CD14-positive monocyte (primary cell): ENCODE results near the gene CTNND2. TPM values are rescaled to one million over a fixed set of nuclear protein-coding genes. Genes with fewer than 3 reads are reported as not detected.

ENCODE experiments used
- DNase-seq, 3 donors: peaks; one replicate each; pipeline ENCODE4 v3.0.0-alpha.2; 2011 to 2022
- H2AFZ ChIP-seq: 2 replicates; pipeline ENCODE4 v1.6.0; 2012; ENCODE audit warnings: mild to moderate bottlenecking, low read depth, low read length, inconsistent platforms; ENCODE audit not compliant: insufficient read depth, poor library complexity, severe bottlenecking
- H3K27ac ChIP-seq, 2 donors: 1 replicate in 1 of 2; 2 replicates in 1 of 2; pipeline ENCODE4 v1.5.1; 2012 to 2013; ENCODE audit warnings: low read length in 2 of 2, control low read depth in 1 of 2, inconsistent platforms in 1 of 2, low read depth in 1 of 2, mild to moderate bottlenecking in 1 of 2
- H3K27me3 ChIP-seq, 2 donors: one replicate each; pipeline versions ENCODE4 v1.6.0 to v1.6.1; 2011 to 2013; ENCODE audit warnings: low read length in 2 of 2; ENCODE audit not compliant: control insufficient read depth in 2 of 2, insufficient read depth in 2 of 2
- H3K36me3 ChIP-seq, 2 donors: replicated peaks in 1 of 2; 1 replicate in 1 of 2; 2 replicates in 1 of 2; pipeline versions ENCODE4 v1.5.1 to v1.6.1; 2012 to 2013; ENCODE audit warnings: low read length in 2 of 2, control low read depth in 1 of 2, inconsistent platforms in 1 of 2, mild to moderate bottlenecking in 1 of 2; ENCODE audit not compliant: insufficient read depth in 2 of 2, control insufficient read depth in 1 of 2
- H3K4me1 ChIP-seq, 2 donors: 1 replicate in 1 of 2; 2 replicates in 1 of 2; pipeline versions ENCODE4 v1.5.1 to v1.6.1; 2012 to 2013; ENCODE audit warnings: low read length in 2 of 2, control low read depth in 1 of 2, inconsistent platforms in 1 of 2, mild to moderate bottlenecking in 1 of 2, moderate library complexity in 1 of 2; ENCODE audit not compliant: insufficient read depth in 2 of 2, control insufficient read depth in 1 of 2
- H3K4me2 ChIP-seq: replicated peaks from 2 replicates; pipeline ENCODE3; 2012; ENCODE audit warnings: low read length, moderate library complexity, mild to moderate bottlenecking; ENCODE audit not compliant: poor library complexity, severe bottlenecking; ENCODE audit errors: extremely low read depth
- H3K4me3 ChIP-seq, 3 experiments: fragments of 200-600 bp in 1 of 3; sonication (generic) in 1 of 3; replicated peaks in 1 of 3; 1 replicate in 2 of 3; 2 replicates in 1 of 3; pipeline ENCODE4 v1.5.1; 2011 to 2013; ENCODE audit warnings: low read length in 3 of 3, mild to moderate bottlenecking in 3 of 3, control low read depth in 2 of 3, low read depth in 2 of 3, inconsistent platforms in 1 of 3, moderate library complexity in 1 of 3
- H3K79me2 ChIP-seq: 2 replicates; pipeline ENCODE4 v1.6.0; 2012; ENCODE audit warnings: mild to moderate bottlenecking, control low read depth, inconsistent platforms, low read length, moderate library complexity; ENCODE audit not compliant: insufficient read depth
- H3K9ac ChIP-seq: 2 replicates; pipeline ENCODE4 v1.6.0; 2017; ENCODE audit warnings: low read length, mild to moderate bottlenecking; ENCODE audit not compliant: insufficient read depth, poor library complexity, severe bottlenecking
- H3K9me3 ChIP-seq, 2 donors: replicated peaks in 1 of 2; 1 replicate in 1 of 2; 2 replicates in 1 of 2; pipeline versions ENCODE4 v1.5.1 to v1.6.1; 2012 to 2013; ENCODE audit warnings: low read length in 2 of 2, control low read depth in 1 of 2; ENCODE audit not compliant: control insufficient read depth in 1 of 2, insufficient read depth in 1 of 2
- H4K20me1 ChIP-seq: 2 replicates; pipeline ENCODE4 v1.6.0; 2012; ENCODE audit warnings: mild to moderate bottlenecking, low read length, control low read depth, moderate library complexity; ENCODE audit not compliant: insufficient read depth
- H3K27ac Mint-ChIP-seq, 7 donors: one replicate each; pipeline ENCODE4 v1.8.0; 2020; ENCODE audit warnings: mild to moderate bottlenecking in 7 of 7, mixed read lengths in 7 of 7, moderate library complexity in 6 of 7, inconsistent platforms in 2 of 7
- H3K27me3 Mint-ChIP-seq, 3 donors: one replicate each; pipeline ENCODE4 v1.8.0; 2021 to 2022; ENCODE audit warnings: low read depth in 3 of 3, mild to moderate bottlenecking in 3 of 3, mixed read lengths in 3 of 3, moderate library complexity in 3 of 3, inconsistent platforms in 1 of 3
- H3K36me3 Mint-ChIP-seq, 2 donors: one replicate each; pipeline ENCODE4 v1.8.0; 2020; ENCODE audit warnings: mixed read lengths in 2 of 2, inconsistent platforms in 1 of 2, mild to moderate bottlenecking in 1 of 2
- H3K4me1 Mint-ChIP-seq: one replicate; pipeline ENCODE4 v1.8.0; 2020; ENCODE audit warnings: mild to moderate bottlenecking, mixed read lengths
- H3K4me3 Mint-ChIP-seq, 2 donors: one replicate each; pipeline ENCODE4 v1.8.0; 2020; ENCODE audit warnings: mild to moderate bottlenecking in 2 of 2, mixed read lengths in 2 of 2, moderate library complexity in 1 of 2
- H3K9me3 Mint-ChIP-seq, 7 donors: one replicate each; pipeline ENCODE4 v1.8.0; 2020 to 2022; ENCODE audit warnings: mixed read lengths in 7 of 7, mild to moderate bottlenecking in 6 of 7, moderate library complexity in 6 of 7, inconsistent platforms in 2 of 7
- WGBS: methylation state at CpG from one replicate; pipeline ENCODE4 v1.1.5; 2013; ENCODE audit warnings: missing lambda C conversion rate; ENCODE audit not compliant: insufficient coverage; 5-methylcytosine and 5-hydroxymethylcytosine counted together
- intact Hi-C, 2 donors: fragments of 100-400 bp; cut with micrococcal nuclease; formaldehyde crosslinking; loops; one replicate each; pipeline versions ENCODE4 v1.15.0 to v1.15.1; 2023
- polyA plus RNA-seq, 3 donors: library from polyadenylated mRNA; depleted of rRNA in 1 of 3; unstranded in 2 of 3; stranded (reverse) in 1 of 3; fragments of 300-500 nt in 2 of 3; fragments of >200 nt in 1 of 3; fragmentation: Illumina TruSeq in 2 of 3; gene quantifications; 1 replicate in 2 of 3; 2 replicates in 1 of 3; pipeline ENCODE4 v1.2.3, GENCODE V29; 2012 to 2021
- TF ChIP-seq, protein P1 (sequence below): fragments of 200-600 bp; IDR thresholded peaks from one replicate; pipeline ENCODE4 v1.8.0; 2022; ENCODE audit warnings: antibody characterized with exemption, mild to moderate bottlenecking

The CTNND2 gene
- polyA plus RNA-seq, 3 donors = not detected

DNA sequence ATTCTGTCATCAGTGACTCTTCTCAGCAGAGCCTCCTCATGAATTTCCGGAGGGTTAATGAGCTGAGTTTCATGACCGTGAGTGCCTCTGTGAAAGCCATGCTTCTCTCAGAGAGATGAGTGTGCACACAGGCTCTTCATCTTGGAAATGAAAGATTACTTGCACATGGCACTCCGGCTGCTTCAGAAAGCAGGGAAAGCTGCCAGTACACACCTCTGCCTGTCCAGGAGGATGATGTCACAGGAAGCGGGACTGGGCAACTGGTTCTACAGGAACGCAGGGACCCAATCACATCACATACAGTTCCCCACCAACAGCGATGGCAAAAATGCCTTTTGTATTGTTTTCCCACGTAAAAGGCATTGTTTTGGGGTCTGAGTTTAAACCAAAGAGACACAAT lies 857.2 kb downstream of the CTNND2 start:
- H3K4me3 Mint-ChIP-seq = no peak overlapping the region
- Histone ChIP-seq H3K4me2 (no peak overlapping the region), H3K9me3 (no peaks in the 10 kb centered on the region), H3K27me3 (no peaks in the 10 kb centered on the region), H3K4me1 (peaks cover 0 to 4% of the 10 kb centered on the region in 2 donors), H3K27ac (no peak overlapping the region), H4K20me1 (no peaks in the 10 kb centered on the region), H3K4me3 (no peak overlapping the region), H2AFZ (no peak overlapping the region), H3K9ac (no peak overlapping the region), H3K36me3 (no peaks in the 10 kb centered on the region), H3K79me2 (no peaks in the 10 kb centered on the region)
- no peaks in the 10 kb centered on the region for H3K36me3 Mint-ChIP-seq
- intact Hi-C loops = no loop called here
- H3K9me3 Mint-ChIP-seq = peaks cover 0 to 3% (median 0%) of the 10 kb centered on the region in 7 donors
- no peak for DNase-seq
- peaks cover 0 to 2% (median 2%) of the 10 kb centered on the region in 3 donors for H3K27me3 Mint-ChIP-seq
- H3K4me1 Mint-ChIP-seq = peaks cover 4% of the 10 kb centered on the region
- TF ChIP-seq, protein P1, sequence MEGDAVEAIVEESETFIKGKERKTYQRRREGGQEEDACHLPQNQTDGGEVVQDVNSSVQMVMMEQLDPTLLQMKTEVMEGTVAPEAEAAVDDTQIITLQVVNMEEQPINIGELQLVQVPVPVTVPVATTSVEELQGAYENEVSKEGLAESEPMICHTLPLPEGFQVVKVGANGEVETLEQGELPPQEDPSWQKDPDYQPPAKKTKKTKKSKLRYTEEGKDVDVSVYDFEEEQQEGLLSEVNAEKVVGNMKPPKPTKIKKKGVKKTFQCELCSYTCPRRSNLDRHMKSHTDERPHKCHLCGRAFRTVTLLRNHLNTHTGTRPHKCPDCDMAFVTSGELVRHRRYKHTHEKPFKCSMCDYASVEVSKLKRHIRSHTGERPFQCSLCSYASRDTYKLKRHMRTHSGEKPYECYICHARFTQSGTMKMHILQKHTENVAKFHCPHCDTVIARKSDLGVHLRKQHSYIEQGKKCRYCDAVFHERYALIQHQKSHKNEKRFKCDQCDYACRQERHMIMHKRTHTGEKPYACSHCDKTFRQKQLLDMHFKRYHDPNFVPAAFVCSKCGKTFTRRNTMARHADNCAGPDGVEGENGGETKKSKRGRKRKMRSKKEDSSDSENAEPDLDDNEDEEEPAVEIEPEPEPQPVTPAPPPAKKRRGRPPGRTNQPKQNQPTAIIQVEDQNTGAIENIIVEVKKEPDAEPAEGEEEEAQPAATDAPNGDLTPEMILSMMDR = no peak
- H3K27ac Mint-ChIP-seq = no peak overlapping the region
- 93% methylated on average over 5 of the region's 7 CpGs for WGBS

DNA sequence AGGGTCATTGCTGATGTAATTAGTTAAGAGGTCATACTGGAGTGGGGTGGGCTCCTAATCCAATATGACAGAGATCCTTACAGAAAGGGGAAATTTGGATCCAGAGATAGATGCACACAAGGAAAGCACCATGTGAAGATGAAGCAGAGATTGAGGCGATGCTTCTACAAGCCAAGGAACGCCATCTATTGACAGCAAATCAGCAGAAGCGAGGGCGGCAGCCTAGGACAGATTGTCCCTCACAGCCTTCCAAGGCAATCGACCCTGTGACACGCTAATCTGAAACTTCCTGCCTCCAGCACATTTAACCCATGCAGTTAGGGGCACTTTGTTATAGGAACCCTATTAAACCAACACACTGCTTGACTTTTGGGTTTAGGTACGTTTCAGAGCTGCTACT lies 858.1 kb downstream of the CTNND2 start:
- Mint-ChIP-seq H3K27ac (no peak overlapping the region), H3K36me3 (no peaks in the 10 kb centered on the region), H3K9me3 (peaks cover 0 to 3% (median 0%) of the 10 kb centered on the region in 7 donors), H3K4me1 (peaks cover 2% of the 10 kb centered on the region), H3K4me3 (no peak overlapping the region), H3K27me3 (peaks cover 0 to 2% (median 0%) of the 10 kb centered on the region in 3 donors)
- no peaks in the 10 kb centered on the region for H4K20me1 ChIP-seq
- H3K9ac ChIP-seq = no peak overlapping the region
- 71% methylated on average over 6 of the region's 7 CpGs for WGBS
- TF ChIP-seq, protein P1 = no peak
- H3K27me3 ChIP-seq = no peaks in the 10 kb centered on the region
- no peak overlapping the region for H3K4me3 ChIP-seq
- no peaks in the 10 kb centered on the region for H3K9me3 ChIP-seq
- H3K36me3 ChIP-seq = no peaks in the 10 kb centered on the region
- H2AFZ ChIP-seq = no peak overlapping the region
- no peak overlapping the region for H3K27ac ChIP-seq
- no peaks in the 10 kb centered on the region for H3K79me2 ChIP-seq
- DNase-seq = no peak
- no peak overlapping the region for H3K4me2 ChIP-seq
- intact Hi-C loops = no loop called here
- peaks cover 0 to 4% of the 10 kb centered on the region in 2 donors for H3K4me1 ChIP-seq
